Vagina (tissue), 2 donors: ENCODE results near the gene DPP4. TPM values are rescaled to one million over a fixed set of nuclear protein-coding genes. Genes with fewer than 3 reads are reported as not detected.
A peak's percentile ranks its signal among the peaks of the same experiment; 100 is the strongest.

Experiments
- DNase-seq, 2 donors: peaks; one replicate each; pipeline ENCODE4 v3.0.0-alpha.2; 2017; ENCODE audit errors: extremely low spot score in 2 of 2
- H3K27ac ChIP-seq: fragments of 200-600 bp; sonication (generic); one replicate; pipeline ENCODE4 v1.5.1; 2019
- H3K27me3 ChIP-seq: fragments of 200-600 bp; sonication (generic); one replicate; pipeline ENCODE4 v1.5.1; 2019
- H3K36me3 ChIP-seq, 2 donors: fragments of 200-600 bp; sonication (generic); one replicate each; pipeline ENCODE4 v1.5.1; 2017 to 2019
- H3K4me1 ChIP-seq: fragments of 200-600 bp; sonication (generic); one replicate; pipeline ENCODE4 v1.5.1; 2019
- H3K4me3 ChIP-seq, 2 donors: fragments of 200-600 bp; sonication (generic); 1 replicate in 1 of 2; 2 replicates in 1 of 2; pipeline ENCODE4 v1.5.1; 2016 to 2019
- H3K9me3 ChIP-seq: fragments of 200-600 bp; sonication (generic); one replicate; pipeline ENCODE4 v1.5.1; 2019
- CTCF ChIP-seq, 3 experiments: fragments of 450-650 bp in 2 of 3; fragments of 200-600 bp in 1 of 3; sonication (generic) in 1 of 3; IDR thresholded peaks; one replicate each; pipeline ENCODE4 v1.5.1; 2017 to 2019; ENCODE audit warnings: antibody characterized with exemption in 3 of 3, mild to moderate bottlenecking in 2 of 3, moderate library complexity in 2 of 3
- POLR2A ChIP-seq, 2 donors: fragments of 450-650 bp; IDR thresholded peaks; one replicate each; pipeline ENCODE4 v1.6.1; 2017; ENCODE audit warnings: antibody characterized with exemption in 2 of 2, mild to moderate bottlenecking in 2 of 2, moderate library complexity in 2 of 2
- POLR2AphosphoS5 ChIP-seq, 2 donors: sonication (generic); formaldehyde crosslinking; IDR thresholded peaks; one replicate each; pipeline ENCODE4 v1.9.0; 2017; ENCODE audit warnings: antibody characterized with exemption in 2 of 2, mild to moderate bottlenecking in 2 of 2, low read depth in 1 of 2; ENCODE audit not compliant: insufficient read depth in 1 of 2
- intact Hi-C: fragments of 100-400 bp; cut with DNase I; formaldehyde crosslinking; loops from one replicate; pipeline ENCODE4 v1.15.1; 2023
- total RNA-seq: library from RNA; depleted of rRNA; stranded (reverse); fragments of >200 nt; gene quantifications from one replicate; pipeline ENCODE4 v1.2.3, GENCODE V29; 2016

The DPP4 gene
- total RNA-seq, 1 donor from 2014 or later: 15.5 TPM

GRCh38 chr2:162082036-162082435 is 8.0 kb upstream of the DPP4 start:
- intact Hi-C loops: no loop called here
- TF ChIP-seq POLR2AphosphoS5 (IDR thresholded peaks at IDR 0.05; ENCODE audit: insufficient read depth in 1 of 2, low read depth in 1 of 2) (no peak), POLR2A (IDR thresholded peaks at IDR 0.05) (no peak), CTCF (IDR thresholded peaks at IDR 0.05) (no peak)
- H3K36me3 ChIP-seq: no peaks in the 10 kb centered on the region
- DNase-seq: no peak
- no peaks in the 10 kb centered on the region for H3K9me3 ChIP-seq
- no peak overlapping the region for H3K27ac ChIP-seq
- no peaks in the 10 kb centered on the region for H3K27me3 ChIP-seq
- H3K4me1 ChIP-seq: no peaks in the 10 kb centered on the region
- no peak overlapping the region for H3K4me3 ChIP-seq

- DNase-seq: no peak
- H3K36me3 ChIP-seq: no peaks in the 10 kb centered on the region
- H3K4me1 ChIP-seq: no peaks in the 10 kb centered on the region
- intact Hi-C loops: no loop called here
- no peak for TF ChIP-seq CTCF (IDR thresholded peaks at IDR 0.05)
- no peak for TF ChIP-seq POLR2A (IDR thresholded peaks at IDR 0.05)
- no peak for TF ChIP-seq POLR2AphosphoS5 (IDR thresholded peaks at IDR 0.05; ENCODE audit: insufficient read depth in 1 of 2, low read depth in 1 of 2)
- H3K9me3 ChIP-seq: no peaks in the 10 kb centered on the region
- no peaks in the 10 kb centered on the region for H3K27me3 ChIP-seq
- no peak overlapping the region for H3K27ac ChIP-seq
- H3K4me3 ChIP-seq: no peak overlapping the region
Measured at GRCh38 chr2:162079514-162079913, 5.5 kb upstream of the DPP4 start.

GRCh38 chr2:162075689-162076132 is 1.7 kb upstream of the DPP4 start:
- H3K4me3 ChIP-seq: no peak overlapping the region
- no peaks in the 10 kb centered on the region for H3K9me3 ChIP-seq
- DNase-seq: no peak
- H3K27me3 ChIP-seq: no peaks in the 10 kb centered on the region
- intact Hi-C loops: no loop called here
- no peaks in the 10 kb centered on the region for H3K36me3 ChIP-seq
- peaks cover 4% of the 10 kb centered on the region for H3K4me1 ChIP-seq
- TF ChIP-seq POLR2AphosphoS5 (IDR thresholded peaks at IDR 0.05; ENCODE audit: insufficient read depth in 1 of 2, low read depth in 1 of 2) (no peak), POLR2A (IDR thresholded peaks at IDR 0.05) (no peak), CTCF (IDR thresholded peaks at IDR 0.05) (no peak)
- H3K27ac ChIP-seq: no peak overlapping the region

- Histone ChIP-seq H3K27me3 (no peaks in the 10 kb centered on the region), H3K36me3 (no peaks in the 10 kb centered on the region), H3K4me1 (peaks cover 4% of the 10 kb centered on the region), H3K9me3 (no peaks in the 10 kb centered on the region), H3K4me3 (no peak overlapping the region), H3K27ac (no peak overlapping the region)
- no peak for DNase-seq
- TF ChIP-seq POLR2A (IDR thresholded peaks at IDR 0.05) (no peak), CTCF (IDR thresholded peaks at IDR 0.05) (no peak), POLR2AphosphoS5 (IDR thresholded peaks at IDR 0.05; ENCODE audit: insufficient read depth in 1 of 2, low read depth in 1 of 2) (no peak)
- intact Hi-C loops: no loop called here
Measured at GRCh38 chr2:162074928-162075688, 1.1 kb upstream of the DPP4 start.

- peak overlapping the region; percentile 61 for H3K27ac ChIP-seq
- intact Hi-C loops: no loop called here
- H3K4me3 ChIP-seq: peak overlapping the region; percentile 56 to 64
- H3K27me3 ChIP-seq: no peaks in the 10 kb centered on the region
- H3K4me1 ChIP-seq: peaks cover 4% of the 10 kb centered on the region
- H3K36me3 ChIP-seq: no peaks in the 10 kb centered on the region
- H3K9me3 ChIP-seq: no peaks in the 10 kb centered on the region
- DNase-seq: no peak
- TF ChIP-seq POLR2AphosphoS5 (IDR thresholded peaks at IDR 0.05; ENCODE audit: insufficient read depth in 1 of 2, low read depth in 1 of 2) (no peak), POLR2A (IDR thresholded peaks at IDR 0.05) (no peak), CTCF (IDR thresholded peaks at IDR 0.05) (no peak)
Measured at GRCh38 chr2:162074632-162074895, 549 bp upstream of the DPP4 start.
